ENCODE measurements around the gene SMS.

Gene SMS

DNA sequence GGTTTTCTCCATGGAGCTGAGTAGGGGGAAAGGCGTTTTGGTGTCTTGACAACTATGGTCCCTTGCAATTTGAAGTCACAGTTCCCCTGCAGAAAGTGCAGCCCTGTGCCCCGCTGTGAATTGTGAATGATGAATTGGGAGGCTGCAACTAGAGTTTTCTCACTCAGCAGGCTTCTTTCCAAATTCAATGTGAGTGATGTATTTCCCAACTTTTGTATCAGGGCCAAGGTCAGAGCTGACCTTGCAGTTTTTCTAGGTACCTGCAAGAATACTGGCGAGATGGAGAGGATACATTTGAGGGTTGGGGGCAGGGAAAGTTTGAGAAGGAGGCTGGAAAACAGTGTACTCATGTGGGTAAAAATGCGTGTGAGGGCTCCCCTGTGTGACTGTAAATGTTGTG lies 103.4 kb downstream of the SMS start:
- Histone ChIP-seq H4K20me1 (ENCODE audit: control insufficient read depth, insufficient read depth, low read depth, low read length) (no peaks in the 10 kb centered on the region), H3K9me2 (replicated peaks; ENCODE audit: control insufficient read depth, low read length) (no peaks in the 10 kb centered on the region), H3K27ac (ENCODE audit: low read depth, low read length) (no peak overlapping the region), H3F3A (ENCODE audit: control insufficient read depth, insufficient read depth) (no peaks in the 10 kb centered on the region), H3K36me3 (ENCODE audit: control insufficient read depth, low read length) (no peaks in the 10 kb centered on the region), H3K79me2 (ENCODE audit: control insufficient read depth, low read length) (no peaks in the 10 kb centered on the region), H3K4me1 (ENCODE audit: control insufficient read depth, low read length) (no peaks in the 10 kb centered on the region), H3K9me3 (ENCODE audit: control insufficient read depth, insufficient read depth, low read length) (no peaks in the 10 kb centered on the region), H3K27me3 (ENCODE audit: control insufficient read depth, low read length) (no peaks in the 10 kb centered on the region), H3K4me2 (ENCODE audit: low read length) (no peak overlapping the region), H3K4me3 (ENCODE audit: low read length) (no peak overlapping the region)
- TF ChIP-seq EZH2phosphoT487 (IDR thresholded peaks at IDR 0.05; ENCODE audit: borderline replicate concordance, low read length) = no peak
- TF ChIP-seq, protein P1, sequence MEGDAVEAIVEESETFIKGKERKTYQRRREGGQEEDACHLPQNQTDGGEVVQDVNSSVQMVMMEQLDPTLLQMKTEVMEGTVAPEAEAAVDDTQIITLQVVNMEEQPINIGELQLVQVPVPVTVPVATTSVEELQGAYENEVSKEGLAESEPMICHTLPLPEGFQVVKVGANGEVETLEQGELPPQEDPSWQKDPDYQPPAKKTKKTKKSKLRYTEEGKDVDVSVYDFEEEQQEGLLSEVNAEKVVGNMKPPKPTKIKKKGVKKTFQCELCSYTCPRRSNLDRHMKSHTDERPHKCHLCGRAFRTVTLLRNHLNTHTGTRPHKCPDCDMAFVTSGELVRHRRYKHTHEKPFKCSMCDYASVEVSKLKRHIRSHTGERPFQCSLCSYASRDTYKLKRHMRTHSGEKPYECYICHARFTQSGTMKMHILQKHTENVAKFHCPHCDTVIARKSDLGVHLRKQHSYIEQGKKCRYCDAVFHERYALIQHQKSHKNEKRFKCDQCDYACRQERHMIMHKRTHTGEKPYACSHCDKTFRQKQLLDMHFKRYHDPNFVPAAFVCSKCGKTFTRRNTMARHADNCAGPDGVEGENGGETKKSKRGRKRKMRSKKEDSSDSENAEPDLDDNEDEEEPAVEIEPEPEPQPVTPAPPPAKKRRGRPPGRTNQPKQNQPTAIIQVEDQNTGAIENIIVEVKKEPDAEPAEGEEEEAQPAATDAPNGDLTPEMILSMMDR (IDR thresholded peaks at IDR 0.05; ENCODE audit: low read depth, low read length, poor library complexity, severe bottlenecking) = no peak

Data from DOHH2 (cell line).